ENCODE results near the gene MYOZ2.

Gene MYOZ2

DNA sequence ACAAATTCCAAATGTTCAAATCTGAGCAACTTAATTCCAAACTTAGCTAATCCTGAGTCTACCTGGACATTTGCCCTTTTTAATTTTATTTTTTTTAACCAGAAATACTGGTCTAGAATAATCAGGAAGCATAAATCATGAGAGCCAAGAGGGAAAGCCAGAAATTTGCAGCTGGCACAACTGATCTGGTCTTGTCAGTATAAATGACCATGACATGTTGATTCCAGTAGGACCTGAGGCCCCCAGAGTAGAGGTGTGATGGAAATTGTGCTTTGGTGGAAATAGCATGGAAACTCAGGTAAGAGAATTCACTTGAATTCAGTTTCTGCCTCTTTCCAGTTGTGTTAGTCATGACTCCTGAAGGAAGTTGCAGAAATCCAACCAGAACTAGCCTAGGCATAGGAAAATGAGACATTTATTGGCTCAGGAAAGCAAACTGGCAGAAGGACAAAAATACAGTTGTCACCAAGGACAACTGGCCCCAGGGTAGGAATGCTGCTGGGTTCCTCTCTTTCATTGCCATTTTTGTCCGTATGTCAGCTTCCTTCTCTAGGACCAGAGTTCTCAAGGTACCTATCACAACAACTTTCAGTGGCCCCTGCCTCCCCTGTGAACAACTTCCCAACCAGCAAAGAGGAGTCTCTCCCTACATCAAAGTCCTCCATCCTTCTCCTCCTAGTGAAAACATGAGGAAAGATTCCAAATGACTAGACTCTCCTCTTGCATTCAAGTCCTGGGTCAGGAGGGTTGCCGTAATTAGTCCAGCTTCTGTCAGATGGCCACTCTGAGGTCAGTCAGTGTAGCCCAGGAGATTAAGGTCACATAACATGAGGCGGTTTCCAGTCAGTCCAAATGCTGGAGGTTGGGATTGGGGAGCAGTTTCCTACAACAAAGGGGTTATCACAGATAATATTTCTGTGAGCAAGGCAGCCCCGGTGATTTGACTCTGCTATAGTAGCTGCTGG is 29.3 kb upstream of the MYOZ2 start:
- H3K36me3 ChIP-seq, result no peaks in the 10 kb centered on the region
- no peaks in the 10 kb centered on the region for H3K9me3 ChIP-seq (ENCODE audit: severe bottlenecking)
- no peak overlapping the region for H3K4me3 ChIP-seq (ENCODE audit: low read depth, low read length)
- no peak overlapping the region for H3K27ac ChIP-seq
- H3K27me3 ChIP-seq (ENCODE audit: insufficient read depth, low read depth, severe bottlenecking), result no peaks in the 10 kb centered on the region
- no peak for DNase-seq
- TF ChIP-seq, protein P1, sequence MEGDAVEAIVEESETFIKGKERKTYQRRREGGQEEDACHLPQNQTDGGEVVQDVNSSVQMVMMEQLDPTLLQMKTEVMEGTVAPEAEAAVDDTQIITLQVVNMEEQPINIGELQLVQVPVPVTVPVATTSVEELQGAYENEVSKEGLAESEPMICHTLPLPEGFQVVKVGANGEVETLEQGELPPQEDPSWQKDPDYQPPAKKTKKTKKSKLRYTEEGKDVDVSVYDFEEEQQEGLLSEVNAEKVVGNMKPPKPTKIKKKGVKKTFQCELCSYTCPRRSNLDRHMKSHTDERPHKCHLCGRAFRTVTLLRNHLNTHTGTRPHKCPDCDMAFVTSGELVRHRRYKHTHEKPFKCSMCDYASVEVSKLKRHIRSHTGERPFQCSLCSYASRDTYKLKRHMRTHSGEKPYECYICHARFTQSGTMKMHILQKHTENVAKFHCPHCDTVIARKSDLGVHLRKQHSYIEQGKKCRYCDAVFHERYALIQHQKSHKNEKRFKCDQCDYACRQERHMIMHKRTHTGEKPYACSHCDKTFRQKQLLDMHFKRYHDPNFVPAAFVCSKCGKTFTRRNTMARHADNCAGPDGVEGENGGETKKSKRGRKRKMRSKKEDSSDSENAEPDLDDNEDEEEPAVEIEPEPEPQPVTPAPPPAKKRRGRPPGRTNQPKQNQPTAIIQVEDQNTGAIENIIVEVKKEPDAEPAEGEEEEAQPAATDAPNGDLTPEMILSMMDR (IDR thresholded peaks at IDR 0.05; ENCODE audit: low read depth, low read length), result no peak

DNA sequence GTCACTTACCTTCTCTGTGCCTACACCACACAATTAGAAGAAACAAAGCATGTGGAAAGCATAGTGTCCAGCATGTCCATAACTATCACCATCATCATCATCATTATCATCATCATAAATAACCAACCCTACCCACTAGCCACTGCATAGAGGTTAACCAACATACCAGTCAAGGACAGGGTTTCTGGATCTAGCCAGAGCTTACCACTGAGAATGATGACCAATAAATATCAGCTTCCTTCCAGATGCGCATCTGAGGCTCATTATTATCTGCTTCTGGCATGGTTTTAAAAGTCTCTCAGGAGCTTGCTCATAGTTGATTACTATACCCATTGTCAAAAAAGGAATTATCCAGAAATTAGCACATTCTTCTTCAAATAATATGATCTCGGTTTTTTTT is 25.5 kb upstream of the MYOZ2 start:
- TF ChIP-seq, protein P1 (IDR thresholded peaks at IDR 0.05; ENCODE audit: low read depth, low read length), result no peak
- H3K9me3 ChIP-seq (ENCODE audit: severe bottlenecking), result no peaks in the 10 kb centered on the region
- H3K36me3 ChIP-seq, result no peaks in the 10 kb centered on the region
- no peaks in the 10 kb centered on the region for H3K27me3 ChIP-seq (ENCODE audit: insufficient read depth, low read depth, severe bottlenecking)
- H3K4me3 ChIP-seq (ENCODE audit: low read depth, low read length), result no peak overlapping the region
- DNase-seq, result no peak
- no peak overlapping the region for H3K27ac ChIP-seq

- DNase-seq, result no peak
- H3K4me3 ChIP-seq (ENCODE audit: low read depth, low read length), result no peak overlapping the region
- no peaks in the 10 kb centered on the region for H3K36me3 ChIP-seq
- TF ChIP-seq, protein P1 (IDR thresholded peaks at IDR 0.05; ENCODE audit: low read depth, low read length), result no peak
- H3K27ac ChIP-seq, result no peak overlapping the region
- no peaks in the 10 kb centered on the region for H3K9me3 ChIP-seq (ENCODE audit: severe bottlenecking)
- H3K27me3 ChIP-seq (ENCODE audit: insufficient read depth, low read depth, severe bottlenecking), result no peaks in the 10 kb centered on the region
Measured at GRCh38 chr4:119111296-119111695, 24.3 kb upstream of the MYOZ2 start.

DNA sequence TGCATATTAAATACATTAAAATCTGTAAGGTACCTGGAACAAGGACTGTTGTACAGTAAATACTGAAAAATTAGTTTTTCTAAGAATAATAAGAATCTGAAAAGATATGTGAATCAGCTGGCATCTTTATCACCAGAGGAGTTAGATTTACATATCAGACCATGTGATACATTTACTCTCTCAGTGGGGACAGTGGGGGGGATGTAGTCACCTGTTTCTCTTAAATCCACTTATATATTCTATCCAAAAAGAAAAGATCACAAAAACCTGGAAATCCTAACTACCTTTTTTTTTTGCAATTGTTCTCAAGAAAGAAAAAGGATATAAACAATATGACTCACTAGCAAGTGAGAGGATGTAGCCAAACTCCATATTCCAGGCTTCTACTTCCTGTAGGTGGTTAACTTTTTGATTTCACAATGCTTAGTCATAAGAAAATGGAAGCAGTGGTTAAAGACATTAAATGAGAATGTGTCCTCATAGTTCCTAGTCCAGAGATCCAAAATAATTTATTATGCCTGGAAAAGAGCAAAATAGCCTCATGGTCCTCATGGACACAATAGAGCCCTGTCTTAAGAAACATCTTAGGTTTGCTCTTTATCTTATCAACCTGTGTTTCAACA is 22.5 kb upstream of the MYOZ2 start:
- TF ChIP-seq, protein P1 (IDR thresholded peaks at IDR 0.05; ENCODE audit: low read depth, low read length), result no peak
- Histone ChIP-seq H3K4me3 (ENCODE audit: low read depth, low read length) (no peak overlapping the region), H3K36me3 (no peaks in the 10 kb centered on the region), H3K9me3 (ENCODE audit: severe bottlenecking) (no peaks in the 10 kb centered on the region), H3K27ac (no peak overlapping the region), H3K27me3 (ENCODE audit: insufficient read depth, low read depth, severe bottlenecking) (no peaks in the 10 kb centered on the region)
- DNase-seq, result no peak

GRCh38 chr4:119116021-119116420 is 19.6 kb upstream of the MYOZ2 start:
- no peaks in the 10 kb centered on the region for H3K27me3 ChIP-seq (ENCODE audit: insufficient read depth, low read depth, severe bottlenecking)

More at GRCh38 chr4:119116021-119116420, 19.6 kb upstream of the MYOZ2 start:
- Histone ChIP-seq H3K4me3 (ENCODE audit: low read depth, low read length) (no peak overlapping the region), H3K27ac (no peak overlapping the region), H3K9me3 (ENCODE audit: severe bottlenecking) (no peaks in the 10 kb centered on the region), H3K36me3 (no peaks in the 10 kb centered on the region)
- no peak for DNase-seq
- TF ChIP-seq, protein P1 (IDR thresholded peaks at IDR 0.05; ENCODE audit: low read depth, low read length), result no peak

All from WERI-Rb-1 (cell line).